ENCODE results near the gene MTNR1A. TPM values are rescaled to one million over a fixed set of nuclear protein-coding genes. Genes with fewer than 3 reads are reported as not detected.

Gene MTNR1A
- polyA plus RNA-seq, 4 donors: 0.15 to 0.24 TPM; not detected in 2

DNA sequence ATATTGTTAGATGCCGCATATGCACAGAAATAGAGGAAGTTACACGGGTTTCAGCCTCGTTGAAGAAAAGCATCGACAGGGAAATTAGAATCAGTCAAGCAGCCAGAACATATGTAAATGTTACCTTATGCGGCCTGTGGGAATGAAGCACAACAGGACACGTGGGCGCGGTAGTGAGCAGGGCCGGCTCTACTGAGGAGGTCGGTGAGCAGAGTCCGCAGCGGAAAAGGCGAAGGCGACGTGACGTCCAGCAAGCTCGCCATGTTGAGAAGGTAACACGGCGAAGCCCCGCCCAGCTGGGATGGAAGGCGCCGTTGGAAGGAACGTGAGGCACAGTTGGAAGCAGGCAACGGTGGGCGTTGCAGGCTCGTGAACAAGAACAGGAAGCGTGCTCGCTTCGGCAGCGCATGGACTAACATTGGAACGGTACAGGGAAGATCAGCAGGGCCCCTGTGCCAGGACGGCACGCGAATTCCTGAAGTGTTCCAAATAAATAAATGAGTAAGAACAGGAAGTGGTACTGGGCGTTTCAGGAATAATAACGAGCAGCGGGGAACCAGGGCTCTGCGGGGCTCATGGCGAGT is 54.6 kb downstream of the MTNR1A start:
- whole genome bisulfite sequencing, 3 donors: 81 to 90% (median 83%) methylated on average over 39 of the region's 39 CpGs
- Histone ChIP-seq H3K27me3 (ENCODE audit: control insufficient read depth in 3 of 3, insufficient read depth in 3 of 3, low read length in 3 of 3) (peaks cover 0 to 2% (median 0%) of the 10 kb centered on the region in 3 donors), H3K4me3 (ENCODE audit: low read depth in 1 of 3, low read length in 3 of 3) (no peak overlapping the region), H3K27ac (ENCODE audit: low read depth in 1 of 3, low read length in 2 of 3) (no peak overlapping the region), H3K36me3 (ENCODE audit: control insufficient read depth in 3 of 3, insufficient read depth in 2 of 3, low read depth in 1 of 3, low read length in 3 of 3) (no peaks in the 10 kb centered on the region), H3K9me3 (ENCODE audit: control insufficient read depth in 2 of 2, insufficient read depth in 1 of 2, low read depth in 1 of 2, low read length in 1 of 2) (no peaks in the 10 kb centered on the region), H3K4me1 (ENCODE audit: control insufficient read depth in 3 of 3, insufficient read depth in 2 of 3, low read depth in 1 of 3, low read length in 2 of 3) (peaks cover 0 to 4% (median 0%) of the 10 kb centered on the region in 3 donors)
- no peak for FAIRE-seq
- DNase-seq: no peak

DNA sequence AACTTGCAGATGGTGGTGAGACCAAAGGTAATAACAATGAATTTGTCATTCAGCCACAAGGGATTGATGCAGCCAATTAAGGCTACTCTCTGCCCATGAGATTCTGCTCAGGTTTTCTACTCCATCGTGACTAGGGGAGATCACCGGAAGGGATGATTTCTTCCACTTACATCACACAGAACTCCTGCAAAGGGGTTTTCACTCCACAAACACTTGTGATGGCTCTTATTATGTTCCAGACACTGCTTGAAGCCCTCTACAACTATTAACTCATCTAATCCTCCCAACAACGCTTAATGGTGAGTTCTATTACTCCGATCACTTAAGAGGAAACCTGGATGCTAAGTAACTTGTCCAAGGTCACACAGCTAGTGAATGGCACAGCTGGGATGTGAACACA is 55.9 kb downstream of the MTNR1A start:
- no peak for FAIRE-seq
- no peak overlapping the region for H3K27ac ChIP-seq (ENCODE audit: low read depth in 1 of 3, low read length in 2 of 3)
- H3K4me3 ChIP-seq (ENCODE audit: low read depth in 1 of 3, low read length in 3 of 3): no peak overlapping the region
- DNase-seq: no peak
- peaks cover 0 to 2% (median 0%) of the 10 kb centered on the region in 3 donors for H3K27me3 ChIP-seq (ENCODE audit: control insufficient read depth in 3 of 3, insufficient read depth in 3 of 3, low read length in 3 of 3)
- peaks cover 0 to 4% (median 0%) of the 10 kb centered on the region in 3 donors for H3K4me1 ChIP-seq (ENCODE audit: control insufficient read depth in 3 of 3, insufficient read depth in 2 of 3, low read depth in 1 of 3, low read length in 2 of 3)
- WGBS, 3 donors: 92 to 100% (median 94%) methylated on average over 4 of the region's 4 CpGs
- H3K36me3 ChIP-seq (ENCODE audit: control insufficient read depth in 3 of 3, insufficient read depth in 2 of 3, low read depth in 1 of 3, low read length in 3 of 3): no peaks in the 10 kb centered on the region
- H3K9me3 ChIP-seq (ENCODE audit: control insufficient read depth in 2 of 2, insufficient read depth in 1 of 2, low read depth in 1 of 2, low read length in 1 of 2): no peaks in the 10 kb centered on the region

DNA sequence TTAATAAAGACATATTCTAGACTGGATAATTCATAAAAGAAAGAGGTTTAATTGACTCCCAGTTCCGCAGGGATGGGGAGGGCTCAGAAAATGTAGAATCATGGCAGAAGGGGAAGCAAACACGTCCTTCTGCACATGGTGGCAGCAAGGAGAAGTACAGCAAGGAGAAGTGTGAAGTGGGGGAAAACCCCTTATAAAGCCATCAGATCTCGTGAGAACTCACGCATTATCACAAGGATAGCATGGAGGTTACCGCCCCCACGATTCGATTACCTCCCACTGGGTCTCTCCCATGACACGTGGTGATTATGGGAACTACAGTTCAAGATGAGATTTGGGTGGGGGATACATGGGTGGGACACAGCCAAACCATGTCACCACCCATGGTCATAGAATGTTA is 58.3 kb downstream of the MTNR1A start:
- FAIRE-seq: no peak
- H3K27ac ChIP-seq (ENCODE audit: low read depth in 1 of 3, low read length in 2 of 3): no peak overlapping the region
- H3K36me3 ChIP-seq (ENCODE audit: control insufficient read depth in 3 of 3, insufficient read depth in 2 of 3, low read depth in 1 of 3, low read length in 3 of 3): no peaks in the 10 kb centered on the region
- H3K4me3 ChIP-seq (ENCODE audit: low read depth in 1 of 3, low read length in 3 of 3): no peak overlapping the region
- WGBS, 3 donors: 83 to 89% (median 83%) methylated on average over 8 of the region's 8 CpGs
- peaks cover 0 to 11% of the 10 kb centered on the region in 2 donors for H3K9me3 ChIP-seq (ENCODE audit: control insufficient read depth in 2 of 2, insufficient read depth in 1 of 2, low read depth in 1 of 2, low read length in 1 of 2)
- no peak for DNase-seq
- H3K27me3 ChIP-seq (ENCODE audit: control insufficient read depth in 3 of 3, insufficient read depth in 3 of 3, low read length in 3 of 3): peaks cover 0 to 2% (median 0%) of the 10 kb centered on the region in 3 donors
- peaks cover 0 to 4% (median 0%) of the 10 kb centered on the region in 3 donors for H3K4me1 ChIP-seq (ENCODE audit: control insufficient read depth in 3 of 3, insufficient read depth in 2 of 3, low read depth in 1 of 3, low read length in 2 of 3)

DNA sequence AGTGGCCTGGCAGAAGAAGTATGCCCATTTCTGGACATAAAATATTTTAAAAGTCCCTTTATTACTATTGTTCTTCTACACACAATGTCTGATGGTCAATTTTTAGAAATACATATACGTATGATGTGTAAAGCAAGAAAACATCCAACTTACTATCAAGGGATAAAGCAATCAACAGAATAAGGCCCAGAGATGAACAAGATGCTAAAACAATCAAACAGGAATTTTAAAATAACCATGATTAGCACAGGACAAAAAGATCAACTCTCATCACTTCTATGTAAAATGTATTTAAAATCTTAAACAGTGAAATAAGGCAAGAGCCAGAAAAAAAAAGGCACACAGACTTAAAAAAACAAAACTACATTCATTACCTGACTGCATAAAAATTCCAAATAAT is 60.9 kb downstream of the MTNR1A start:
- Histone ChIP-seq H3K4me3 (ENCODE audit: low read depth in 1 of 3, low read length in 3 of 3) (no peak overlapping the region), H3K27ac (ENCODE audit: low read depth in 1 of 3, low read length in 2 of 3) (no peak overlapping the region), H3K27me3 (ENCODE audit: control insufficient read depth in 3 of 3, insufficient read depth in 3 of 3, low read length in 3 of 3) (peaks cover 0 to 2% (median 0%) of the 10 kb centered on the region in 3 donors), H3K4me1 (ENCODE audit: control insufficient read depth in 3 of 3, insufficient read depth in 2 of 3, low read depth in 1 of 3, low read length in 2 of 3) (no peaks in the 10 kb centered on the region), H3K9me3 (ENCODE audit: control insufficient read depth in 2 of 2, insufficient read depth in 1 of 2, low read depth in 1 of 2, low read length in 1 of 2) (peaks cover 0 to 23% of the 10 kb centered on the region in 2 donors), H3K36me3 (ENCODE audit: control insufficient read depth in 3 of 3, insufficient read depth in 2 of 3, low read depth in 1 of 3, low read length in 3 of 3) (no peaks in the 10 kb centered on the region)
- FAIRE-seq (no peak), DNase-seq (no peak)
- 82 to 97% (median 92%) methylated on average over 1 of the region's 1 CpG for WGBS, 3 donors

DNA sequence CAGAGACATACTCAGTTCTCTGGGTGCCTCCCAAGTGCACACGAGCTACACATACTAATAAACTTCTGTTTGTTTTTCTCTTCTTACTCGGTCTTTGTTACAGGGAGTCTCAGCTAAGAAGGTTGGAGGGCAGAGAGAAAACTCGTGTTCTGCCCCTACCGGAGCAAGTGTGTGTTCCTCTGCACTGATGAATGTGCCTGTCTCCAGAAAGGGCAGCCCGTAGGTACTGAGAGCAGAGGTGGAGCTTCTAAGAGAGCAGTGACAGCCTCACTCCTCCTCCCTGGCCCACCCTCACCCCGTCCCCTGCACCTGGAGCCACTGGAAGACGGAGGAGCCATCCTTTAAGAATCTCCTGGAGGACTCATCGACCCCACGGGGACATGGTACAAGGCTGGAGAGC is 67.6 kb downstream of the MTNR1A start:
- Histone ChIP-seq H3K36me3 (ENCODE audit: control insufficient read depth in 3 of 3, insufficient read depth in 2 of 3, low read depth in 1 of 3, low read length in 3 of 3) (no peaks in the 10 kb centered on the region), H3K4me3 (ENCODE audit: low read depth in 1 of 3, low read length in 3 of 3) (no peak overlapping the region), H3K27ac (ENCODE audit: low read depth in 1 of 3, low read length in 2 of 3) (no peak overlapping the region), H3K9me3 (ENCODE audit: control insufficient read depth in 2 of 2, insufficient read depth in 1 of 2, low read depth in 1 of 2, low read length in 1 of 2) (peaks cover 0 to 19% of the 10 kb centered on the region in 2 donors), H3K4me1 (ENCODE audit: control insufficient read depth in 3 of 3, insufficient read depth in 2 of 3, low read depth in 1 of 3, low read length in 2 of 3) (no peaks in the 10 kb centered on the region), H3K27me3 (ENCODE audit: control insufficient read depth in 3 of 3, insufficient read depth in 3 of 3, low read length in 3 of 3) (no peaks in the 10 kb centered on the region)
- WGBS, 3 donors: 48 to 59% (median 48%) methylated on average over 9 of the region's 9 CpGs
- FAIRE-seq (no peak), DNase-seq (no peak)

DNA sequence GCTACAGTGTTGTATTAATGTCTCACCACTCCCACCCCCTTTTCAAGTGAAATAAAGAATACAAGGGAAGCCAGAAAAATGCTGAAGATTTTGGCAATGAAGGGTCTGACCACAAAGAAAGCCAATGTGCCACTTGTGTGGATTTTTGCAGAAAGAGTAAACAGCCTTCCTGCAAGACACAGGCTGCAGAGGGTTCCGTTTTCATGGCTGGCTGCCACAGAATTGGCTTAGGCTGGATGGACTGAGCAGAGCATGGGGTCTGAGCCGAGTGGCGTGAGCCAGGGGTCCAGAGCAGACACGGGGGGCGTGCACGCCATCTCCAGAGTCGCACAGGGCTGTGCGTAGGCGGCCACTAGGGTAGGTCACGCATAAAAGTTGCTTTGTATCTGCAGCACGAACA is 69.2 kb downstream of the MTNR1A start:
- H3K27me3 ChIP-seq (ENCODE audit: control insufficient read depth in 3 of 3, insufficient read depth in 3 of 3, low read length in 3 of 3): no peaks in the 10 kb centered on the region
- 58 to 80% (median 64%) methylated on average over 11 of the region's 11 CpGs for WGBS, 3 donors
- no peaks in the 10 kb centered on the region for H3K4me1 ChIP-seq (ENCODE audit: control insufficient read depth in 3 of 3, insufficient read depth in 2 of 3, low read depth in 1 of 3, low read length in 2 of 3)
- peaks cover 0 to 15% of the 10 kb centered on the region in 2 donors for H3K9me3 ChIP-seq (ENCODE audit: control insufficient read depth in 2 of 2, insufficient read depth in 1 of 2, low read depth in 1 of 2, low read length in 1 of 2)
- H3K36me3 ChIP-seq (ENCODE audit: control insufficient read depth in 3 of 3, insufficient read depth in 2 of 3, low read depth in 1 of 3, low read length in 3 of 3): no peaks in the 10 kb centered on the region
- DNase-seq: no peak
- no peak for FAIRE-seq
- H3K27ac ChIP-seq (ENCODE audit: low read depth in 1 of 3, low read length in 2 of 3): no peak overlapping the region
- peak overlapping the region in 1 of 3 donors; percentile 24 for H3K4me3 ChIP-seq (ENCODE audit: low read depth in 1 of 3, low read length in 3 of 3)

DNA sequence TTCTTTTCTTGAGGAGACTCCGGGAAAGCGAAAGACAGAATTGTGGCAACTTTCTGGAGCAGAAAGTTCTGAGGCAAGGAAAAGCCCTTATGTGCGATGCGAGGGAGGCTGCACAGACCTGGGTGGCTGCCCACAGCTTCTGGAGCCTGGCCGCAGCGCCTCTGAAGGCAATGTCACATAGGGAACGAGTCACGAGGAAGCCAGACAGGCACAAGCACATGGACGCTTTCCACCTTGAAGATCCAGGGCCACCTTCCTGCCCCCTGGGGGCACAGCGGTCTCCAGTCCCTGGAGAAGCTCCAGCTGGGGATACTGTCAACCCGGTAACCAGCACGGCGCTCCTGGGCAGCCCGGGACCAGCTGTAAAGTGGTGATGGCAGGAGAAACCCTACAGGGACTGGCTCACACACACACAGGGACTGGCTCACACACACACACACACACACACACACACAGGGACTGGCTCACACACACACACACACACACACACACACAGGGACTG is 69.8 kb downstream of the MTNR1A start:
- no peak for DNase-seq
- WGBS, 3 donors: 37 to 50% (median 46%) methylated on average over 14 of the region's 14 CpGs
- no peak overlapping the region for H3K27ac ChIP-seq (ENCODE audit: low read depth in 1 of 3, low read length in 2 of 3)
- peak overlapping the region in 1 of 3 donors; percentile 24 for H3K4me3 ChIP-seq (ENCODE audit: low read depth in 1 of 3, low read length in 3 of 3)
- peaks cover 0 to 11% of the 10 kb centered on the region in 2 donors for H3K9me3 ChIP-seq (ENCODE audit: control insufficient read depth in 2 of 2, insufficient read depth in 1 of 2, low read depth in 1 of 2, low read length in 1 of 2)
- H3K36me3 ChIP-seq (ENCODE audit: control insufficient read depth in 3 of 3, insufficient read depth in 2 of 3, low read depth in 1 of 3, low read length in 3 of 3): no peaks in the 10 kb centered on the region
- FAIRE-seq: no peak
- no peaks in the 10 kb centered on the region for H3K27me3 ChIP-seq (ENCODE audit: control insufficient read depth in 3 of 3, insufficient read depth in 3 of 3, low read length in 3 of 3)
- H3K4me1 ChIP-seq (ENCODE audit: control insufficient read depth in 3 of 3, insufficient read depth in 2 of 3, low read depth in 1 of 3, low read length in 2 of 3): no peaks in the 10 kb centered on the region

DNA sequence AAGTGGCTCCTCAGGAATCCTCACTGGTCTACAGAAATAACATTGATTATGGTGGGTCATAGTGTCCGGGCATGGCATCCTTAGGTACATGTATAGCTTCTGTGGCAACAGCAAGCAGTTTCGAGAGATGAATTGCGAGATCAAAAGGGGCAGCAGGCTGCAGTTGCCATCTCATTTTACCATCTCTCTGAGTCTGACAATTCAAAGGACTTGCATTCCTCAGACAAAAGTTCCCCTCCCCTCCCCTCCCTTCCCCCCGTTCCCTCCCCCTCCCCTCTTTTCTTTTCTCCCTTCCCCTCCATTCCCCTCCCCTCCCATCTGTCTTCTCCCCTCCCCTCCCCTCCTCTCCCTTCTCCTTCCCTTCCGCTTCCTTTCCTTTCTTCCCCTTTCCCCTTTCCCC is 70.2 kb downstream of the MTNR1A start:
- Histone ChIP-seq H3K27me3 (ENCODE audit: control insufficient read depth in 3 of 3, insufficient read depth in 3 of 3, low read length in 3 of 3) (no peaks in the 10 kb centered on the region), H3K27ac (ENCODE audit: low read depth in 1 of 3, low read length in 2 of 3) (no peak overlapping the region), H3K36me3 (ENCODE audit: control insufficient read depth in 3 of 3, insufficient read depth in 2 of 3, low read depth in 1 of 3, low read length in 3 of 3) (no peaks in the 10 kb centered on the region), H3K4me3 (ENCODE audit: low read depth in 1 of 3, low read length in 3 of 3) (peak overlapping the region in 1 of 3 donors; percentile 24), H3K4me1 (ENCODE audit: control insufficient read depth in 3 of 3, insufficient read depth in 2 of 3, low read depth in 1 of 3, low read length in 2 of 3) (no peaks in the 10 kb centered on the region), H3K9me3 (ENCODE audit: control insufficient read depth in 2 of 2, insufficient read depth in 1 of 2, low read depth in 1 of 2, low read length in 1 of 2) (peaks cover 0 to 8% of the 10 kb centered on the region in 2 donors)
- WGBS, 3 donors: 46 to 59% (median 48%) methylated on average over 5 of the region's 5 CpGs
- DNase-seq (no peak), FAIRE-seq (no peak)

DNA sequence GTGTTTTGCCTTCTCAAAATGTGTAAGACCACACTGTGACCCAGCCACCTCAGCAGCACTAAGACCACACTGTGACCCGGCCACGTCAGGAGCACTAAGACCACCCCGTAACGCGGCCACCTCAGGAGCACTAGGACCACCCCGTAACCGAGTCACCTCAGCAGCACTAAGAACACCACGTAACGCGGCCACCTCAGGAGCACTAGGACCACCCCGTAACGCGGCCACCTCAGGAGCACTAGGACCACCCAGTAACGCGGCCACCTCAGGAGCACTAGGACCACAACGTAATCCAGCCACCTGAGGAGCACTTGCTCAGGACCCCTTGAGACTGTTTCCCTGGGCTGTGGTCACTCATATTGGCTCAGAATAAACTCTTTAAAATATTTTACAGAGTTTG is 71.7 kb downstream of the MTNR1A start:
- DNase-seq (no peak), FAIRE-seq (no peak)
- H3K4me3 ChIP-seq (ENCODE audit: low read depth in 1 of 3, low read length in 3 of 3): no peak overlapping the region
- H3K4me1 ChIP-seq (ENCODE audit: control insufficient read depth in 3 of 3, insufficient read depth in 2 of 3, low read depth in 1 of 3, low read length in 2 of 3): no peaks in the 10 kb centered on the region
- WGBS, 3 donors: 92 to 98% (median 96%) methylated on average over 16 of the region's 16 CpGs
- no peaks in the 10 kb centered on the region for H3K36me3 ChIP-seq (ENCODE audit: control insufficient read depth in 3 of 3, insufficient read depth in 2 of 3, low read depth in 1 of 3, low read length in 3 of 3)
- H3K9me3 ChIP-seq (ENCODE audit: control insufficient read depth in 2 of 2, insufficient read depth in 1 of 2, low read depth in 1 of 2, low read length in 1 of 2): no peaks in the 10 kb centered on the region
- H3K27ac ChIP-seq (ENCODE audit: low read depth in 1 of 3, low read length in 2 of 3): no peak overlapping the region
- no peaks in the 10 kb centered on the region for H3K27me3 ChIP-seq (ENCODE audit: control insufficient read depth in 3 of 3, insufficient read depth in 3 of 3, low read length in 3 of 3)

All from small intestine (tissue), 7 donors.